Trophoblast cell (in vitro differentiated cells and primary cell): ENCODE measurements around the gene PNPLA2.

Experiments
- DNase-seq, 2 donors: peaks; one replicate each; pipeline ENCODE4 v3.0.0-alpha.2; 2016
- H2AFZ ChIP-seq: 2 replicates; pipeline ENCODE4 v1.6.1; 2013; ENCODE audit warnings: low read length, moderate library complexity, mild to moderate bottlenecking; ENCODE audit not compliant: insufficient read depth, poor library complexity
- H2AK5ac ChIP-seq: 2 replicates; pipeline ENCODE4 v1.6.1; 2013; ENCODE audit warnings: mild to moderate bottlenecking, low read length
- H2BK120ac ChIP-seq: 2 replicates; pipeline ENCODE4 v1.6.1; 2013; ENCODE audit warnings: low read length, mild to moderate bottlenecking, moderate library complexity; ENCODE audit not compliant: insufficient read depth, poor library complexity
- H2BK12ac ChIP-seq: 2 replicates; pipeline ENCODE4 v1.6.1; 2013; ENCODE audit warnings: mild to moderate bottlenecking, low read length, moderate library complexity
- H2BK5ac ChIP-seq: 2 replicates; pipeline ENCODE4 v1.6.1; 2013; ENCODE audit warnings: low read length, low read depth, moderate library complexity, mild to moderate bottlenecking; ENCODE audit not compliant: poor library complexity
- H3K14ac ChIP-seq: 2 replicates; pipeline ENCODE4 v1.6.1; 2013; ENCODE audit warnings: mild to moderate bottlenecking, low read length
- H3K18ac ChIP-seq: 2 replicates; pipeline ENCODE4 v1.6.1; 2013; ENCODE audit warnings: mild to moderate bottlenecking, low read length
- H3K23ac ChIP-seq: 2 replicates; pipeline ENCODE4 v1.6.1; 2013; ENCODE audit warnings: low read length
- H3K27ac ChIP-seq: 2 replicates; pipeline ENCODE4 v1.5.1; 2013; ENCODE audit warnings: low read depth, mild to moderate bottlenecking, inconsistent platforms, low read length, moderate library complexity
- H3K27me3 ChIP-seq: 2 replicates; pipeline ENCODE4 v1.6.1; 2013; ENCODE audit warnings: inconsistent platforms, mild to moderate bottlenecking, low read length, moderate library complexity; ENCODE audit not compliant: insufficient read depth
- H3K36me3 ChIP-seq, 2 experiments: 1 replicate in 1 of 2; 2 replicates in 1 of 2; pipeline ENCODE4 v1.6.1; 2013; ENCODE audit warnings: low read length in 2 of 2, mild to moderate bottlenecking in 2 of 2, moderate library complexity in 1 of 2; ENCODE audit not compliant: insufficient read depth in 2 of 2, control insufficient read depth in 1 of 2
- H3K4ac ChIP-seq: 2 replicates; pipeline ENCODE4 v1.6.1; 2013; ENCODE audit warnings: low read depth, mild to moderate bottlenecking, low read length, moderate library complexity
- H3K4me1 ChIP-seq, 2 experiments: 1 replicate in 1 of 2; 2 replicates in 1 of 2; pipeline ENCODE4 v1.6.1; 2013; ENCODE audit warnings: low read length in 2 of 2, mild to moderate bottlenecking in 2 of 2, moderate library complexity in 1 of 2; ENCODE audit not compliant: insufficient read depth in 2 of 2, control insufficient read depth in 1 of 2
- H3K4me2 ChIP-seq: 2 replicates; pipeline ENCODE4 v1.6.1; 2013; ENCODE audit warnings: inconsistent platforms, mild to moderate bottlenecking, low read length, moderate library complexity
- H3K4me3 ChIP-seq: 2 replicates; pipeline ENCODE4 v1.5.1; 2013; ENCODE audit warnings: mild to moderate bottlenecking, low read depth, low read length, inconsistent platforms
- H3K79me1 ChIP-seq: one replicate; pipeline ENCODE4 v1.6.1; 2013; ENCODE audit warnings: low read length
- H3K79me2 ChIP-seq: 2 replicates; pipeline ENCODE4 v1.6.1; 2013; ENCODE audit warnings: low read length, mild to moderate bottlenecking; ENCODE audit not compliant: control insufficient read depth, insufficient read depth, poor library complexity
- H3K9ac ChIP-seq: 2 replicates; pipeline ENCODE4 v1.6.1; 2013; ENCODE audit warnings: mild to moderate bottlenecking, low read length
- H3K9me3 ChIP-seq: 2 replicates; pipeline ENCODE4 v1.6.1; 2013; ENCODE audit warnings: low read depth, mild to moderate bottlenecking, control low read depth, inconsistent platforms, low read length; ENCODE audit not compliant: insufficient read depth
- H4K12ac ChIP-seq: 2 replicates; pipeline ENCODE4 v1.6.1; 2013; ENCODE audit warnings: low read depth, mild to moderate bottlenecking, low read length, moderate library complexity
- H4K8ac ChIP-seq: 2 replicates; pipeline ENCODE4 v1.6.1; 2013; ENCODE audit warnings: low read depth, mild to moderate bottlenecking, low read length, moderate library complexity
- H4K91ac ChIP-seq: one replicate; pipeline ENCODE4 v1.6.1; 2013; ENCODE audit warnings: low read depth, mild to moderate bottlenecking, low read length, moderate library complexity
- WGBS: extraction: QIAGEN DNeasy Blood & Tissue Kit; methylation state at CpG from one replicate; pipeline ENCODE4 v1.1.7; 2013; ENCODE audit warnings: missing lambda C conversion rate; ENCODE audit not compliant: insufficient read length, insufficient coverage; ENCODE audit errors: extremely low coverage; 5-methylcytosine and 5-hydroxymethylcytosine counted together

PNPLA2 gene

GRCh38 chr11:815675-816432 lies 2.9 kb upstream of the PNPLA2 start:
- no peak overlapping the region for H3K4ac ChIP-seq
- no peak for DNase-seq
- no peak overlapping the region for H2BK12ac ChIP-seq
- peaks cover 2% of the 10 kb centered on the region for H3K9me3 ChIP-seq
- WGBS, result no CpG with 5 or more reads among the region's 11 CpGs
- H4K8ac ChIP-seq, result no peak overlapping the region
- H3K14ac ChIP-seq, result no peak overlapping the region
- no peak overlapping the region for H2BK120ac ChIP-seq
- H4K12ac ChIP-seq, result no peak overlapping the region
- H3K4me1 ChIP-seq, result peaks cover 12 to 21% of the 10 kb centered on the region in 2 experiments
- no peak overlapping the region for H2AK5ac ChIP-seq
- no peak overlapping the region for H3K23ac ChIP-seq
- H3K4me2 ChIP-seq, result no peak overlapping the region
- H2BK5ac ChIP-seq, result no peak overlapping the region
- H2AFZ ChIP-seq, result no peak overlapping the region
- peaks cover 5% of the 10 kb centered on the region for H3K79me2 ChIP-seq
- H3K18ac ChIP-seq, result no peak overlapping the region
- no peaks in the 10 kb centered on the region for H3K27me3 ChIP-seq
- H4K91ac ChIP-seq, result no peak overlapping the region
- H3K4me3 ChIP-seq, result peak overlapping the region; percentile 3
- peaks cover 31% of the 10 kb centered on the region in 2 experiments for H3K36me3 ChIP-seq
- peaks cover 7% of the 10 kb centered on the region for H3K79me1 ChIP-seq
- no peak overlapping the region for H3K9ac ChIP-seq
- H3K27ac ChIP-seq, result no peak overlapping the region

- H2BK12ac ChIP-seq, result no peak overlapping the region
- no peak overlapping the region for H3K4ac ChIP-seq
- no peak overlapping the region for H4K12ac ChIP-seq
- H3K9ac ChIP-seq, result no peak overlapping the region
- H3K14ac ChIP-seq, result no peak overlapping the region
- DNase-seq, result no peak
- H3K4me1 ChIP-seq, result peaks cover 13 to 20% of the 10 kb centered on the region in 2 experiments
- H2AK5ac ChIP-seq, result no peak overlapping the region
- no peaks in the 10 kb centered on the region for H3K27me3 ChIP-seq
- H3K36me3 ChIP-seq, result peaks cover 25 to 28% of the 10 kb centered on the region in 2 experiments
- H3K27ac ChIP-seq, result no peak overlapping the region
- no peak overlapping the region for H2BK120ac ChIP-seq
- no peak overlapping the region for H4K8ac ChIP-seq
- H3K23ac ChIP-seq, result no peak overlapping the region
- H3K18ac ChIP-seq, result no peak overlapping the region
- H3K79me1 ChIP-seq, result peaks cover 7% of the 10 kb centered on the region
- no CpG with 5 or more reads among the region's 11 CpGs for WGBS
- H2AFZ ChIP-seq, result no peak overlapping the region
- H3K4me2 ChIP-seq, result no peak overlapping the region
- H3K4me3 ChIP-seq, result peak overlapping the region; percentile 3
- no peak overlapping the region for H4K91ac ChIP-seq
- H3K79me2 ChIP-seq, result peaks cover 3% of the 10 kb centered on the region
- H2BK5ac ChIP-seq, result no peak overlapping the region
- peaks cover 2% of the 10 kb centered on the region for H3K9me3 ChIP-seq
Observed at GRCh38 chr11:816433-816779, 2.3 kb upstream of the PNPLA2 start.

GRCh38 chr11:819129-819931 lies 616 bp downstream of the PNPLA2 start:
- Histone ChIP-seq H2BK12ac (peak overlapping the region; percentile 20), H2BK120ac (no peak overlapping the region), H3K4ac (no peak overlapping the region), H3K4me1 (peaks cover 13 to 14% of the 10 kb centered on the region in 2 experiments), H2AK5ac (peak overlapping the region; percentile 8), H3K27ac (peak overlapping the region; percentile 18), H3K79me1 (peaks cover 7% of the 10 kb centered on the region), H3K4me3 (peak overlapping the region; percentile 95), H3K9ac (peak overlapping the region; percentile 93), H3K79me2 (peaks cover 3% of the 10 kb centered on the region), H4K12ac (peak overlapping the region; percentile 68), H3K14ac (peak overlapping the region; percentile 63), H2BK5ac (peak overlapping the region; percentile 10), H4K8ac (peak overlapping the region; percentile 81), H3K36me3 (peaks cover 15 to 17% of the 10 kb centered on the region in 2 experiments), H4K91ac (peak overlapping the region; percentile 36), H3K9me3 (peaks cover 2% of the 10 kb centered on the region), H2AFZ (peak overlapping the region; percentile 50), H3K18ac (peak overlapping the region; percentile 86), H3K27me3 (no peaks in the 10 kb centered on the region), H3K4me2 (peak overlapping the region; percentile 96), H3K23ac (no peak overlapping the region)
- DNase-seq, result peak; percentile 83 to 90
- WGBS, result no CpG with 5 or more reads among the region's 96 CpGs

GRCh38 chr11:819943-820649 lies 1.4 kb downstream of the PNPLA2 start:
- Histone ChIP-seq H2AK5ac (no peak overlapping the region), H3K27me3 (no peaks in the 10 kb centered on the region), H2BK120ac (no peak overlapping the region), H2BK5ac (no peak overlapping the region), H3K18ac (no peak overlapping the region), H3K9ac (no peak overlapping the region), H4K12ac (no peak overlapping the region), H3K23ac (no peak overlapping the region), H2AFZ (no peak overlapping the region), H3K36me3 (peaks cover 23 to 25% of the 10 kb centered on the region in 2 experiments), H3K79me2 (peaks cover 3% of the 10 kb centered on the region), H3K27ac (no peak overlapping the region), H3K14ac (no peak overlapping the region), H3K4me2 (peak overlapping the region; percentile 96), H2BK12ac (no peak overlapping the region), H3K9me3 (peaks cover 2% of the 10 kb centered on the region), H4K91ac (no peak overlapping the region), H3K4ac (no peak overlapping the region), H4K8ac (no peak overlapping the region), H3K4me1 (peaks cover 13 to 14% of the 10 kb centered on the region in 2 experiments), H3K79me1 (peaks cover 7% of the 10 kb centered on the region), H3K4me3 (peak overlapping the region; percentile 95)
- DNase-seq, result peak; percentile 80 to 89
- WGBS, result no CpG with 5 or more reads among the region's 47 CpGs
